CD4-positive, alpha-beta T cell (primary cell): ENCODE data around the gene ARHGAP31. TPM values are rescaled to one million over a fixed set of nuclear protein-coding genes. Genes with fewer than 3 reads are reported as not detected.
"Not testable (repeated sequence)": the region's sequence is repeated elsewhere in the genome, so short reads cannot be mapped to it uniquely, and the experiment has no call there.

Experiments
- ATAC-seq: fragments of 200-7000 bp; cut with Tn5 transposase; one replicate; pipeline ENCODE4 v1.10.0; 2022; ENCODE audit warnings: mild to moderate bottlenecking; ENCODE audit not compliant: poor library complexity
- CTCF ChIA-PET: fragments of 350-600 bp; sonication (Branson Sonifier 250); formaldehyde crosslinking; loops from one replicate; lab custom pipeline; 2021; ENCODE audit warnings: antibody characterized with exemption, inconsistent platforms; lab: Charles Lee
- POLR2A ChIA-PET: fragments of 350-600 bp; sonication (Branson Sonifier 250); formaldehyde crosslinking; loops from one replicate; lab custom pipeline; 2021; ENCODE audit warnings: antibody characterized with exemption, inconsistent platforms; lab: Charles Lee
- DNase-seq, 14 experiments: peaks; one replicate each; pipeline ENCODE4 v3.0.0-alpha.2; 2013 to 2020; ENCODE audit warnings: mixed read lengths in 2 of 14
- H3K27ac ChIP-seq, 2 donors: one replicate each; pipeline versions ENCODE4 v1.5.1 to v1.7.0; 2013; ENCODE audit warnings: low read length in 2 of 2, low read depth in 1 of 2, mild to moderate bottlenecking in 1 of 2
- H3K27me3 ChIP-seq, 2 experiments: 1 replicate in 1 of 2; 2 replicates in 1 of 2; pipeline versions ENCODE4 v1.6.1 to v1.7.0; 2013; ENCODE audit warnings: low read length in 2 of 2, control low read depth in 1 of 2, mild to moderate bottlenecking in 1 of 2, moderate library complexity in 1 of 2; ENCODE audit not compliant: insufficient read depth in 2 of 2, control insufficient read depth in 1 of 2
- H3K36me3 ChIP-seq: one replicate; pipeline ENCODE4 v1.6.1; 2013; ENCODE audit warnings: low read length, control low read depth; ENCODE audit not compliant: insufficient read depth
- H3K4me1 ChIP-seq: one replicate; pipeline ENCODE4 v1.6.1; 2013; ENCODE audit warnings: low read length, control low read depth; ENCODE audit not compliant: insufficient read depth
- H3K4me3 ChIP-seq: one replicate; pipeline ENCODE4 v1.5.1; 2013; ENCODE audit warnings: mild to moderate bottlenecking, low read length, moderate library complexity
- H3K9me3 ChIP-seq, 2 experiments: 1 replicate in 1 of 2; 2 replicates in 1 of 2; pipeline versions ENCODE4 v1.6.1 to v1.7.0; 2013; ENCODE audit warnings: low read length in 2 of 2, mild to moderate bottlenecking in 2 of 2, control low read depth in 1 of 2, moderate library complexity in 1 of 2; ENCODE audit not compliant: control insufficient read depth in 1 of 2, insufficient read depth in 1 of 2
- H3K27ac Mint-ChIP-seq: one replicate; pipeline ENCODE4 v1.8.0; 2020; ENCODE audit warnings: mixed read lengths
- H3K27me3 Mint-ChIP-seq: one replicate; pipeline ENCODE4 v1.8.0; 2021; ENCODE audit warnings: mixed read lengths
- H3K36me3 Mint-ChIP-seq: one replicate; pipeline ENCODE4 v1.8.0; 2021; ENCODE audit warnings: low read depth, mixed read lengths
- H3K4me1 Mint-ChIP-seq: one replicate; pipeline ENCODE4 v1.8.0; 2021; ENCODE audit warnings: low read depth, mixed read lengths
- H3K4me3 Mint-ChIP-seq: one replicate; pipeline ENCODE4 v1.8.0; 2020; ENCODE audit warnings: mild to moderate bottlenecking, mixed read lengths
- H3K9me3 Mint-ChIP-seq: one replicate; pipeline ENCODE4 v1.8.0; 2020; ENCODE audit warnings: mixed read lengths
- CTCF ChIP-seq: fragments of 200-600 bp; IDR thresholded peaks from one replicate; pipeline ENCODE4 v1.8.0; 2022; ENCODE audit warnings: antibody characterized with exemption, mild to moderate bottlenecking
- intact Hi-C, 2 experiments: fragments of 100-400 bp; cut with DNase I in 1 of 2; cut with micrococcal nuclease in 1 of 2; formaldehyde crosslinking; loops; one replicate each; pipeline versions ENCODE4 v1.15.1 to v1.9.0; 2023 to 2025; cut with DNase I, micrococcal nuclease
- total RNA-seq, 174 experiments: library from RNA in 2 of 174; stranded (reverse) in 2 of 174; gene quantifications; one replicate each; pipeline ENCODE4 v1.2.3 and lab custom pipeline; 2021 to 2026

Gene ARHGAP31
- total RNA-seq, 2 experiments from 2014 or later = 2.4 to 2.9 TPM

DNA sequence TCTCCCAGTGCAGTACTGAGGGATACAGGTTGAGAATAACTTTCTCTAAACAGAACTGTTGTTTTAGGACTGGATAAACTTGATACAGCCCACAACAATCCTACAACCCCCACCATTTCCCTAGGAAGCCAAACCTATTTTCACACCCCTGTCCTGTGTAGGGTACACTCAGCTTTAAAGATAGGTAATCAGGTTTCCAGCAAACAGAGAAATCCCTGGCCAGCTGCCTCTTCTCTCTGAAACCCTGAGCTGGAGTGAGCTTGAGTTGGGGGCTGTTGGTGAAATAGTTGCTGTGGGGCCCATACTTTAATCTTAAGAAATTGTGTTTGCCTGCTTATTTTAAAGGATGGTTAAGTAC, 22.1 kb downstream of the ARHGAP31 start:
- intact Hi-C loops = loop anchor here in 1 of 2 experiments (5.0 kb wide), 1 partner anchor 39 kb away; no protein-coding TSS in a partner anchor

DNA sequence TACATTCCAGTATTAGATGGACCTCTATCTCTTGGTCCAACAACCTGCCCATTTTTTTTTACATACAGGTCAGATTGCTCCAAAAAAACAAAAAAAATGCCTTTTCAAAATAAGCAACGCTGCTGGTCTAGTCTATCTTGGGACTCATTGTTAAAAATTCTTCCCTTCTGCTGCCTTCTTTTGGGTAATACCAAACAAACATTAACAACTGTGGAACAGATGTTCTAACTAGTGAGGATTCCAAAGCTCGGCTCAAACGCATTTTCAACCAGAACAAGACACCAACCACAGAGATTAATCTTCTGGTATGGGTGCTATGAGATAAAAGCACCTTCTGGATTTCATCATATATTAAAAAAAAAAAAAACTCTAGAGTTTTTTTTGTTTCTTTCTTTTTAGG, 24.7 kb downstream of the ARHGAP31 start:
- no peak for ATAC-seq
- Mint-ChIP-seq H3K9me3 (no peaks in the 10 kb centered on the region), H3K27ac (no peak overlapping the region), H3K36me3 (no peaks in the 10 kb centered on the region), H3K27me3 (no peaks in the 10 kb centered on the region), H3K4me1 (peaks cover 24% of the 10 kb centered on the region), H3K4me3 (no peak overlapping the region)
- Histone ChIP-seq H3K27me3 (no peaks in the 10 kb centered on the region), H3K4me3 (no peak overlapping the region), H3K9me3 (no peaks in the 10 kb centered on the region), H3K4me1 (peaks cover 20% of the 10 kb centered on the region), H3K36me3 (peaks cover 5% of the 10 kb centered on the region), H3K27ac (no peak overlapping the region)
- no peak for DNase-seq
- intact Hi-C loops = loop anchor here in 1 of 2 experiments (5.0 kb wide), 1 partner anchor 42 kb away; no protein-coding TSS in a partner anchor
- ChIA-PET CTCF (interaction anchor here (1.2 kb wide), 1 partner anchor 25 kb away, joined by 3 read pairs; the partner anchor contains the start of gene ARHGAP31), POLR2A (interaction anchor here (0.6 to 1.0 kb wide), 3 partner anchors 24 to 30 kb away, joined by 3 read pairs; partner anchors contain the start of gene ARHGAP31)
- no peak for TF ChIP-seq CTCF

More for the DNA sequence above, 22.1 kb downstream of the ARHGAP31 start:
- no peaks in the 10 kb centered on the region for H3K9me3 Mint-ChIP-seq
- Histone ChIP-seq H3K27ac (no peak overlapping the region), H3K9me3 (no peaks in the 10 kb centered on the region), H3K36me3 (peaks cover 6% of the 10 kb centered on the region), H3K27me3 (no peaks in the 10 kb centered on the region), H3K4me1 (peaks cover 5% of the 10 kb centered on the region), H3K4me3 (no peak overlapping the region)
- peaks cover 15% of the 10 kb centered on the region for H3K4me1 Mint-ChIP-seq
- H3K36me3 Mint-ChIP-seq = peaks cover 5% of the 10 kb centered on the region
- ChIA-PET CTCF (no interaction called here), POLR2A (no interaction called here)
- no peak overlapping the region for H3K4me3 Mint-ChIP-seq
- ATAC-seq (no peak), DNase-seq (no peak)
- H3K27me3 Mint-ChIP-seq = no peaks in the 10 kb centered on the region
- TF ChIP-seq CTCF = no peak
- no peak overlapping the region for H3K27ac Mint-ChIP-seq

GRCh38 chr3:119319311-119319710, 25.1 kb downstream of the ARHGAP31 start:
- intact Hi-C loops = loop anchor here in 1 of 2 experiments (5.0 kb wide), 1 partner anchor 42 kb away; no protein-coding TSS in a partner anchor
- no peak overlapping the region for H3K4me3 Mint-ChIP-seq
- POLR2A ChIA-PET = interaction anchor here (0.9 kb wide), 1 partner anchor 25 kb away, joined by 3 read pairs; the partner anchor contains the start of gene ARHGAP31

DNA sequence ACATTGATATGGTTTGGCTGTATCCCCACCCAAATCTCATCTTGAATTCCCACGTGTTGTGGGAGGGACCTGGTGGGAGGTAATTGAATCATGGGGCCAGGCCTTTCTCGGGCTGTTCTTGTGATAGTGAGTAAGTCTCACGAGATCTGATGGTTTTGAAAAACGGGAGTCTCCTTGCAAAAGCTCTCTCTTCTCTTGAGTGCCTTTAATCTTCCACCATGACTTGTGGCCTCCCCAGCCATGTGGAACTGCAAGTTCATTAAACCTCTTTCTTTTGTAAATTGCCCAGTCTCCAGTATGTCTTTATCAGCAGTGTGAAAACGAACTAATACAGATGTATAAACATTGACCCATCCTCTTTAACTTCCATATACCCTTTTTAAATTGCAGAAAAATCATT, 26.6 kb downstream of the ARHGAP31 start:
- H3K4me3 Mint-ChIP-seq, DNase-seq, CTCF ChIA-PET, H3K27me3 ChIP-seq, H3K9me3 Mint-ChIP-seq, H3K27me3 Mint-ChIP-seq, H3K4me3 ChIP-seq, H3K36me3 Mint-ChIP-seq, H3K9me3 ChIP-seq, ATAC-seq, H3K27ac ChIP-seq, H3K36me3 ChIP-seq: not testable (repeated sequence)
- POLR2A ChIA-PET = interaction anchor here (0.6 kb wide), 1 partner anchor 31 kb away, joined by 3 read pairs; no protein-coding TSS in a partner anchor
- H3K27ac Mint-ChIP-seq = peak overlapping the region; percentile 51
- intact Hi-C loops = loop anchor here (5.0 to 10.0 kb wide), 3 partner anchors 43 to 774 kb away; partner anchors contain the start of genes GSK3B (in 1 of the 2), POGLUT1 (in 1 of the 2) and TMEM39A (in 1 of the 2)
- H3K4me1 Mint-ChIP-seq = peaks cover 32% of the 10 kb centered on the region
- H3K4me1 ChIP-seq = peaks cover 23% of the 10 kb centered on the region

More at GRCh38 chr3:119319311-119319710, 25.1 kb downstream of the ARHGAP31 start:
- Histone ChIP-seq H3K36me3 (peaks cover under 1% of the 10 kb centered on the region), H3K4me3 (no peak overlapping the region), H3K9me3 (no peaks in the 10 kb centered on the region), H3K4me1 (peaks cover 23% of the 10 kb centered on the region), H3K27ac (no peak overlapping the region), H3K27me3 (no peaks in the 10 kb centered on the region)
- ATAC-seq = no peak
- H3K9me3 Mint-ChIP-seq = no peaks in the 10 kb centered on the region
- H3K4me1 Mint-ChIP-seq = peaks cover 28% of the 10 kb centered on the region
- no peak overlapping the region for H3K27ac Mint-ChIP-seq
- no peaks in the 10 kb centered on the region for H3K36me3 Mint-ChIP-seq
- H3K27me3 Mint-ChIP-seq = no peaks in the 10 kb centered on the region
- DNase-seq = no peak
- TF ChIP-seq CTCF = no peak
- CTCF ChIA-PET = no interaction called here
